ENCODE results near the gene CREB3L4.

DNA sequence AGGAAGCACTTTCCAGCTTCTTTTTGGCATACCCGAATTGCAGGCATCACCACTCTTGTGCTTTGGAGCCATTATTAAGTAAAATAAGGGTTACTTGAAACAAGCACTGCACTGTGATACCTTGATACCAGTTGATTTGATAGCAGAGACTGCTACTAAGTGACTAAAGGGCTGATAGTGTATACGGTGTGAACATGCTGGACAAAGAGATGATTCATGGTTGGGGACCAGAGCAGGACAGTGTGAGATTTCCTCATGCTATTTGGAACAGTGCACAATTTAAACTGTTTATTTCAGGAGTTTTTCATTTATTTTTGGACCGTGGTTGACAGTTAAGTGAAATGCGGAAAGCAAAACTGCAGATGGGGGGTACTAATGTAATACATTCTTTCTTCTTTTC is 32.7 kb downstream of the CREB3L4 start:
- no peak for TF ChIP-seq POLR2AphosphoS5 (IDR thresholded peaks at IDR 0.05; ENCODE audit: insufficient read depth in 1 of 2, low read depth in 1 of 2)
- TF ChIP-seq, protein P1, sequence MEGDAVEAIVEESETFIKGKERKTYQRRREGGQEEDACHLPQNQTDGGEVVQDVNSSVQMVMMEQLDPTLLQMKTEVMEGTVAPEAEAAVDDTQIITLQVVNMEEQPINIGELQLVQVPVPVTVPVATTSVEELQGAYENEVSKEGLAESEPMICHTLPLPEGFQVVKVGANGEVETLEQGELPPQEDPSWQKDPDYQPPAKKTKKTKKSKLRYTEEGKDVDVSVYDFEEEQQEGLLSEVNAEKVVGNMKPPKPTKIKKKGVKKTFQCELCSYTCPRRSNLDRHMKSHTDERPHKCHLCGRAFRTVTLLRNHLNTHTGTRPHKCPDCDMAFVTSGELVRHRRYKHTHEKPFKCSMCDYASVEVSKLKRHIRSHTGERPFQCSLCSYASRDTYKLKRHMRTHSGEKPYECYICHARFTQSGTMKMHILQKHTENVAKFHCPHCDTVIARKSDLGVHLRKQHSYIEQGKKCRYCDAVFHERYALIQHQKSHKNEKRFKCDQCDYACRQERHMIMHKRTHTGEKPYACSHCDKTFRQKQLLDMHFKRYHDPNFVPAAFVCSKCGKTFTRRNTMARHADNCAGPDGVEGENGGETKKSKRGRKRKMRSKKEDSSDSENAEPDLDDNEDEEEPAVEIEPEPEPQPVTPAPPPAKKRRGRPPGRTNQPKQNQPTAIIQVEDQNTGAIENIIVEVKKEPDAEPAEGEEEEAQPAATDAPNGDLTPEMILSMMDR (IDR thresholded peaks at IDR 0.05), result no peak
